GM12864 (cell line): ENCODE measurements around the gene SPRTN.

ENCODE experiments used
- DNase-seq: peaks from one replicate; pipeline ENCODE4 v3.0.0-alpha.2; 2011; ENCODE audit warnings: low read depth
- H3K4me3 ChIP-seq: 2 replicates; pipeline ENCODE4 v1.5.1; 2011; ENCODE audit warnings: mild to moderate bottlenecking, low read depth, low read length, control low read depth
- TF ChIP-seq, protein P1 (sequence below): IDR thresholded peaks from 2 replicates; pipeline ENCODE4 v1.5.1; 2011; ENCODE audit warnings: low read depth, mild to moderate bottlenecking, moderate library complexity, low read length, control low read depth, inconsistent platforms; ENCODE audit errors: missing control alignments

The SPRTN gene

DNA sequence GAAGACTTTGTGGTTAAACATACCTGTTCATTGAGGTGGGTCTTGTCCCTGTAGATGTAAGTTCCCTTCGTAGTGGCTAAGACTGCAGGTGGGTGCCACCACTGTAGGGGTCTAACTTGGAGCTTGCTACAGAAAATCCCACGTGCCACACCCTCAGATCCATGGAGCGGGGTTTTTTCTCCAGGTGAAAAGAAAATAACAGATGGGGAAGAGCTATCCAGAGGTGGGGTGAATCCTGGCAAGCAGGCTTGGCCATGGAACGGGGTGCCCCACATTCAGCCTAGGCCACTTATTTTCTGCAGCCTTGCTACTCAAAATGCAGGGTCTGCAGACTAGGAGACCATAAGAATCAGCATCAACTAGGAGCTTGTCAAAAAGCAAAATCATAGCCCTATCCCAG is 24.4 kb upstream of the SPRTN start:
- TF ChIP-seq, protein P1, sequence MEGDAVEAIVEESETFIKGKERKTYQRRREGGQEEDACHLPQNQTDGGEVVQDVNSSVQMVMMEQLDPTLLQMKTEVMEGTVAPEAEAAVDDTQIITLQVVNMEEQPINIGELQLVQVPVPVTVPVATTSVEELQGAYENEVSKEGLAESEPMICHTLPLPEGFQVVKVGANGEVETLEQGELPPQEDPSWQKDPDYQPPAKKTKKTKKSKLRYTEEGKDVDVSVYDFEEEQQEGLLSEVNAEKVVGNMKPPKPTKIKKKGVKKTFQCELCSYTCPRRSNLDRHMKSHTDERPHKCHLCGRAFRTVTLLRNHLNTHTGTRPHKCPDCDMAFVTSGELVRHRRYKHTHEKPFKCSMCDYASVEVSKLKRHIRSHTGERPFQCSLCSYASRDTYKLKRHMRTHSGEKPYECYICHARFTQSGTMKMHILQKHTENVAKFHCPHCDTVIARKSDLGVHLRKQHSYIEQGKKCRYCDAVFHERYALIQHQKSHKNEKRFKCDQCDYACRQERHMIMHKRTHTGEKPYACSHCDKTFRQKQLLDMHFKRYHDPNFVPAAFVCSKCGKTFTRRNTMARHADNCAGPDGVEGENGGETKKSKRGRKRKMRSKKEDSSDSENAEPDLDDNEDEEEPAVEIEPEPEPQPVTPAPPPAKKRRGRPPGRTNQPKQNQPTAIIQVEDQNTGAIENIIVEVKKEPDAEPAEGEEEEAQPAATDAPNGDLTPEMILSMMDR, result no peak
- H3K4me3 ChIP-seq, result no peak overlapping the region
- DNase-seq, result no peak

DNA sequence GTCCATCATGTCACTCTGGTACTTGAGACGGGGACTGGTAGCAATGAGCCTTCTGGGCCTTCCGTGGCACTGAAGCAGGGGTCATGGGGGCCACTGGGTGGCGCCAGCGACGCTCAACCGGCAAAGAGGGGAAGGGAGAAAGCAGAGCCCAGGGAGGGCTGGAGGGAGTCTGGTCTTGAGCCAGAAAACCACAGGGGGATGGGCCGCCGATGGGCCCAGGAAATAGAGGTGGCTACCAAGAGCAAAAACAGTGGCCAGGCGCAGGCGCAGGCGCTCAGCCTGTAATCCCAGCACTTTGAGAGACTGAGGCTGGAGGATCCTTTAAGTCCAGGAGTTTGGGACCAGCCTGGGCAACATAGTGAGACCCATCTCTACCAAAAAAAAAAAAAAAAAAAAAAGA is 22.2 kb upstream of the SPRTN start:
- TF ChIP-seq, protein P1, result peak; percentile 76
- no peak overlapping the region for H3K4me3 ChIP-seq
- DNase-seq, result no peak

DNA sequence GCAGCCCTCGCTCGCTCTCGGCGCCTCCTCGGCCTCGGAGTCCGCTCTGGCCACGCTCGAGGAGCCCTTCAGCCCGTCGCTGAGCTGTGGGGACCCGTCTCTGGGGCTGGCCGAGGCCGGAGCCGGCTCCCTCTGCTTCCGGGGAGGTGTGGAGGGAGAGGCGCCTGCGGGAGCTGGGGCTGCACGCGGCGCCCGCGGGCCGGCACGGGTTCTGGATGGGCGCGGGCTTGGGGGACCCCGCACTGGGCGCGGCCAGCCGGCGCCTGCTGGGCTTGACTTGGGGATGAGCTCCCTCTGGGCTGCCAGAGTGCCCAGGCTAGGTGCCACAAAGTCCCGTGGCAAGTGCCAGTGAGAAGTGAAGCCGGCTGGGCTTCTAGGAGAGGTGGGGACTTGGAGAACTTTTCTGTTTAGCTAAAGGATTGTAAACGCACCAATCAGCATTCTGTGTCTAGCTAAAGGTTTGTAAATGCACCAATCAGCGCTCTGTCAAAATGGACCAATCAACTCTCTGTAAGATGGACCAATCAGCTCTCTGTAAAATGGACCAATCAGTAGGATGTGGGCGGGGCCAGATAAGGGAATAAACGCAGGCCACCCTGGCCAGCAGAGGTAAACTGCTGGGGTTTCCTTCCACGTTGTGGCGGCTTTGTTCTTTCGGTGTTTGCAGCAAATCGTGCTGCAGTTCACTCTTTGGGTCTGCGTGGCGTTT is 20.6 kb upstream of the SPRTN start:
- TF ChIP-seq, protein P1, result no peak
- no peak overlapping the region for H3K4me3 ChIP-seq
- no peak for DNase-seq

DNA sequence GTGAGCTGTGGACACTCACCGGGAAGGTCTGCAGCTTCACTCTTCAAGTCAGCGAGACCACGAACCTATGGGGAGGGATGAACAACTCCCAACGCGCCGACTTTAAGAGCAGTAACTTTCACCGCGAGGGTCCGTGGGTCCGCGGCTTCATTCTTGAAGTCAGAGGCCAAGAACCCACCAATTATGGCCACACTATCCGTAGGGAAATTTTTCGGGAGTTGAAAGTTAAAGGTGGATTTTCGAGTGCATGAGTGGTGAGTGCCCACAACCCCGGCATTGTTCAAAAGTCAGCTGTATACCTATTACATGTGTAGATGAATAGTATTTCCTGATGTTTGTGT is 20.1 kb upstream of the SPRTN start:
- TF ChIP-seq, protein P1, result no peak
- H3K4me3 ChIP-seq, result no peak overlapping the region
- no peak for DNase-seq

DNA sequence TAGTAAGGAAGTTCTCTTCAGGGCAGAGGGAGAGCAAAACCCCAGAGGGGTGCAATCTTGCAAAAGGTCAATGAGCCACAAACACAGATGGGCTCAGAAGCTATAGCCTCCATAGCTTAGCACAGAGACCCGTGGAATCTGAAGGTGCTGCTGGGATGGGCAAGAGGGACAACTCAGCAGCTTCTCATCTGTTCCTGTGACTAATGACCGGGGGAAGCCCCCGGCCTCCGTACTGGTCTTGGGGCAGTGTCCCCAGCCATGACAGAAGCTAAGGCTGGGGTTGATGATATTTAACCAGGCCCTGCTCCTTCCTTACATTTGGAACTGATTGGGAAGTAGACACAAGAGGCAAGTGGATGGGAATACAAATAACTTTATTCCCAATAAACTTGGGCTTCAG is 19.5 kb upstream of the SPRTN start:
- no peak overlapping the region for H3K4me3 ChIP-seq
- TF ChIP-seq, protein P1, result no peak
- no peak for DNase-seq

DNA sequence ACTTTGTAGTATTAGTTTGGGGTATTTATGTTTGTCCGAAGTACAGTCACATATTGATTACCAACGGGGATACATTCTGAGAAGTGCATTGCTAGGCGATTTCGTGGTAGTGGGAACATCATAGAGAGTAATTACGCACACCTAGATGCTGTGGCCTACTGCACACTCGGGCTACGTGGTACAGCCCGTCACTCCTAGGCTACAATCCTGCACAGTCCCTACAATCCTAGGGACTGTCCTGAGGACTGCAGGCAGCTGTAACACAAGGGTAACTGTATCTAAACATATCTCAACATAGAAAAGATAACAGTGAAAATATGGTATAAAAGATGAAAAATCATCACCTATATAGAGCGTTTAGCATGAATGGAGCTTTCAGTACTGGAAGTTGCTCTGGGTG is 19.0 kb upstream of the SPRTN start:
- no peak for DNase-seq
- H3K4me3 ChIP-seq, result no peak overlapping the region
- TF ChIP-seq, protein P1, result no peak

DNA sequence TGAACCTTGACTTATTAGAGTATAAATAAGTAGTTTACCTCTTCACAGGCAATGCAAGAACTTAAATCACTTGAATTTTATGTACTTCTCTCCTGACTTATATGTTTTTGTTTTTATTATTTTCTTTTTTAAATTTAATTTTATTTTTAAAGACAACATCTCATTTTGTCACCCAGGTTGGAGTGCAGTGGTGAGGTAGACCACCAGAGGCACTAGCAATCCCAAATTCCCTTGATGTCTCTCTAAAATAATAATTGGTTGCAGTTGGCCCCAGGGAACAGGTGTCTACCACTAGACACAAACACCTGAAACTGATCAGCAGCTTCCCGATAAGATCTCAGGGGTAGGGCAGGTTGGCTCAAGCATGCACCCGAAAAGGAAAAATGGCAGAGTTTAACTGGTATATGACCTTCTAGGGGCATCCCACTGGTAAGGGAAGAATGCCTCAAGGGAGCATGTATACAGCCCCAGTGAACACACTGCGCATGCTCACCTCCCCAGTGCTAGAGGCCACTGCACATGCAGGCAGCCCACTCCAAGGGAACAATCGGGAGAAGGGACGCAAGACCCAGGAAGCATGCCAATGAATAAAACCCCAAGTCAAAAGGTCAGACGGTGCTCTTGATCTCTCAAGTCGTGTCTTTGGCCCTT is 15.1 kb upstream of the SPRTN start:
- TF ChIP-seq, protein P1, result no peak
- H3K4me3 ChIP-seq, result no peak overlapping the region
- DNase-seq, result no peak
